Mesothelial cell of epicardium (in vitro differentiated cells): ENCODE results near the gene FRS2. TPM values are rescaled to one million over a fixed set of nuclear protein-coding genes. Genes with fewer than 3 reads are reported as not detected.
A peak's percentile ranks its signal among the peaks of the same experiment; 100 is the strongest.

Experiments
- DNase-seq, 2 experiments: peaks; one replicate each; pipeline ENCODE4 v3.0.0; 2021; ENCODE audit warnings: low spot score in 2 of 2; ENCODE audit not compliant: unreplicated experiment in 2 of 2
- H3K27ac Mint-ChIP-seq: 2 replicates; pipeline ENCODE4 v1.8.0; 2021; ENCODE audit warnings: mixed read lengths
- H3K27me3 Mint-ChIP-seq: 2 replicates; pipeline ENCODE4 v1.8.0; 2021; ENCODE audit warnings: low read depth, mixed read lengths
- H3K36me3 Mint-ChIP-seq: 2 replicates; pipeline ENCODE4 v1.8.0; 2021; ENCODE audit warnings: mixed read lengths
- H3K4me1 Mint-ChIP-seq: 2 replicates; pipeline ENCODE4 v1.8.0; 2021; ENCODE audit warnings: mixed read lengths
- H3K4me3 Mint-ChIP-seq: 2 replicates; pipeline ENCODE4 v1.8.0; 2021; ENCODE audit warnings: mild to moderate bottlenecking, moderate library complexity, mixed read lengths
- H3K9me3 Mint-ChIP-seq: 2 replicates; pipeline ENCODE4 v1.8.0; 2021; ENCODE audit warnings: mixed read lengths
- CTCF ChIP-seq: fragments of 200-600 bp; sonication (generic); IDR thresholded peaks from one replicate; pipeline ENCODE4 v1.5.0; 2021; ENCODE audit warnings: antibody characterized with exemption; ENCODE audit not compliant: unreplicated experiment
- total RNA-seq: library from RNA; stranded (reverse); gene quantifications from 3 replicates; pipeline ENCODE4 v1.2.1, GENCODE V29; 2021

Gene FRS2
- total RNA-seq, 1 donor from 2014 or later: 46.1 TPM

- no peak for TF ChIP-seq CTCF
- no peaks in the 10 kb centered on the region for H3K9me3 Mint-ChIP-seq
These were observed 3.3 kb upstream of the FRS2 start for GRCh38 chr12:69466867-69467266.

GRCh38 chr12:69467366-69467765, 2.8 kb upstream of the FRS2 start:
- no peak overlapping the region for H3K4me3 Mint-ChIP-seq
- no peaks in the 10 kb centered on the region for H3K36me3 Mint-ChIP-seq
- DNase-seq: no peak
- H3K9me3 Mint-ChIP-seq: no peaks in the 10 kb centered on the region
- TF ChIP-seq CTCF: no peak
- H3K27ac Mint-ChIP-seq: no peak overlapping the region
- H3K4me1 Mint-ChIP-seq: peaks cover 18% of the 10 kb centered on the region
- no peaks in the 10 kb centered on the region for H3K27me3 Mint-ChIP-seq

More at GRCh38 chr12:69466867-69467266, 3.3 kb upstream of the FRS2 start:
- no peak overlapping the region for H3K27ac Mint-ChIP-seq
- no peak for DNase-seq
- H3K4me3 Mint-ChIP-seq: no peak overlapping the region
- no peaks in the 10 kb centered on the region for H3K27me3 Mint-ChIP-seq
- H3K4me1 Mint-ChIP-seq: peaks cover 13% of the 10 kb centered on the region
- H3K36me3 Mint-ChIP-seq: no peaks in the 10 kb centered on the region

GRCh38 chr12:69468237-69469026, 1.8 kb upstream of the FRS2 start:
- Mint-ChIP-seq H3K27ac (no peak overlapping the region), H3K36me3 (no peaks in the 10 kb centered on the region), H3K27me3 (no peaks in the 10 kb centered on the region), H3K9me3 (no peaks in the 10 kb centered on the region), H3K4me1 (peaks cover 27% of the 10 kb centered on the region), H3K4me3 (no peak overlapping the region)
- TF ChIP-seq CTCF: no peak
- DNase-seq: no peak

GRCh38 chr12:69469854-69470188, 367 bp upstream of the FRS2 start:
- H3K4me1 Mint-ChIP-seq: peaks cover 38% of the 10 kb centered on the region
- peak overlapping the region; percentile 100 for H3K27ac Mint-ChIP-seq
- no peaks in the 10 kb centered on the region for H3K9me3 Mint-ChIP-seq
- TF ChIP-seq CTCF: no peak
- no peaks in the 10 kb centered on the region for H3K27me3 Mint-ChIP-seq
- no peak for DNase-seq
- H3K36me3 Mint-ChIP-seq: no peaks in the 10 kb centered on the region
- peak overlapping the region; percentile 98 for H3K4me3 Mint-ChIP-seq

- no peak for DNase-seq
- H3K27me3 Mint-ChIP-seq: no peaks in the 10 kb centered on the region
These were observed 865 bp downstream of the FRS2 start for GRCh38 chr12:69471076-69471430.

More at GRCh38 chr12:69471076-69471430, 865 bp downstream of the FRS2 start:
- no peaks in the 10 kb centered on the region for H3K36me3 Mint-ChIP-seq
- no peak for TF ChIP-seq CTCF
- peak overlapping the region; percentile 100 for H3K27ac Mint-ChIP-seq
- H3K9me3 Mint-ChIP-seq: no peaks in the 10 kb centered on the region
- peak overlapping the region; percentile 98 for H3K4me3 Mint-ChIP-seq
- H3K4me1 Mint-ChIP-seq: peaks cover 50% of the 10 kb centered on the region
